GM23248 (cell line): Measurements from ENCODE around the gene TOR1B. TPM values are rescaled to one million over a fixed set of nuclear protein-coding genes. Genes with fewer than 3 reads are reported as not detected.

Experiments used
- DNase-seq: peaks from one replicate; pipeline ENCODE4 v3.0.0-alpha.2; 2015
- H2AFZ ChIP-seq: fragments of 200-600 bp; sonication (generic); 2 replicates; pipeline ENCODE4 v1.6.1; 2016; ENCODE audit warnings: antibody characterized with exemption
- H3F3A ChIP-seq: fragments of 200-600 bp; sonication (generic); 2 replicates; pipeline ENCODE4 v1.6.1; 2016; ENCODE audit warnings: mild to moderate bottlenecking, antibody characterized with exemption, mixed run types; ENCODE audit not compliant: insufficient read depth
- H3K27ac ChIP-seq: fragments of 200-600 bp; sonication (generic); 2 replicates; pipeline ENCODE4 v1.5.1; 2016; ENCODE audit warnings: mild to moderate bottlenecking
- H3K27me3 ChIP-seq: fragments of 200-600 bp; sonication (generic); replicated peaks from 2 replicates; pipeline ENCODE4 v1.6.1; 2016; ENCODE audit warnings: mild to moderate bottlenecking; ENCODE audit not compliant: insufficient read depth
- H3K36me3 ChIP-seq: fragments of 200-600 bp; sonication (generic); 2 replicates; pipeline ENCODE4 v1.6.1; 2016; ENCODE audit warnings: low read depth, mild to moderate bottlenecking
- H3K4me1 ChIP-seq: fragments of 200-600 bp; sonication (generic); 2 replicates; pipeline ENCODE4 v1.6.1; 2016; ENCODE audit warnings: mild to moderate bottlenecking; ENCODE audit not compliant: insufficient read depth
- H3K4me2 ChIP-seq: fragments of 200-600 bp; sonication (generic); one replicate; pipeline ENCODE4 v1.6.1; 2016; ENCODE audit warnings: mild to moderate bottlenecking; ENCODE audit not compliant: unreplicated experiment
- H3K4me3 ChIP-seq: fragments of 200-600 bp; sonication (generic); 2 replicates; pipeline ENCODE4 v1.5.1; 2016; ENCODE audit warnings: mild to moderate bottlenecking
- H3K79me2 ChIP-seq: fragments of 200-600 bp; sonication (generic); 2 replicates; pipeline ENCODE4 v1.6.1; 2016; ENCODE audit warnings: mild to moderate bottlenecking; ENCODE audit not compliant: insufficient read depth
- H3K9ac ChIP-seq: fragments of 200-600 bp; sonication (generic); 2 replicates; pipeline ENCODE4 v1.6.1; 2016; ENCODE audit warnings: mild to moderate bottlenecking
- H3K9me2 ChIP-seq: fragments of 200-600 bp; sonication (generic); 2 replicates; pipeline ENCODE4 v1.6.1; 2016; ENCODE audit warnings: mixed run types, mild to moderate bottlenecking, moderate library complexity; ENCODE audit not compliant: insufficient read depth
- H3K9me3 ChIP-seq: fragments of 200-600 bp; sonication (generic); one replicate; pipeline ENCODE4 v1.6.1; 2017; ENCODE audit warnings: low read depth
- H4K20me1 ChIP-seq: fragments of 200-600 bp; sonication (generic); 2 replicates; pipeline ENCODE4 v1.6.0; 2016; ENCODE audit not compliant: insufficient read depth
- EZH2 ChIP-seq: fragments of 200-600 bp; sonication (generic); IDR thresholded peaks from 2 replicates; pipeline ENCODE4 v1.6.1; 2018; ENCODE audit warnings: antibody characterized with exemption, mild to moderate bottlenecking; ENCODE audit not compliant: insufficient read depth, poor library complexity, severe bottlenecking
- EZH2phosphoT487 ChIP-seq: fragments of 200-600 bp; sonication (generic); IDR thresholded peaks from 2 replicates; pipeline ENCODE4 v1.6.1; 2018; ENCODE audit warnings: antibody characterized with exemption, moderate library complexity, mild to moderate bottlenecking, low read depth; ENCODE audit not compliant: insufficient read depth
- WGBS, 2 experiments: methylation state at CpG; one replicate each; pipeline ENCODE4 v1.1.6; 2015 to 2017; ENCODE audit warnings: low lambda C conversion rate in 2 of 2, low coverage in 1 of 2; ENCODE audit errors: missing lambda C conversion rate in 2 of 2; 5-methylcytosine and 5-hydroxymethylcytosine counted together
- in situ Hi-C: fragments of 300-500 bp; cut with MboI; formaldehyde crosslinking; loops from 2 replicates; pipeline ENCODE4 v1.15.0; 2020
- polyA plus RNA-seq: library from polyadenylated mRNA; unstranded; fragments of >200 nt; fragmentation: Nextera tagmentation; extraction: Ambion mirVana; gene quantifications from 2 replicates; pipeline ENCODE4 v1.2.1, GENCODE V29; 2016
- total RNA-seq: library from RNA; depleted of rRNA; stranded (reverse); fragments of >200 nt; shearing (Covaris generic); gene quantifications from 2 replicates; pipeline ENCODE4 v1.2.3, GENCODE V29; 2014

Gene TOR1B
- total and polyA plus RNA-seq, 2 experiments from 2014 or later = 34.5 to 55.1 TPM

DNA sequence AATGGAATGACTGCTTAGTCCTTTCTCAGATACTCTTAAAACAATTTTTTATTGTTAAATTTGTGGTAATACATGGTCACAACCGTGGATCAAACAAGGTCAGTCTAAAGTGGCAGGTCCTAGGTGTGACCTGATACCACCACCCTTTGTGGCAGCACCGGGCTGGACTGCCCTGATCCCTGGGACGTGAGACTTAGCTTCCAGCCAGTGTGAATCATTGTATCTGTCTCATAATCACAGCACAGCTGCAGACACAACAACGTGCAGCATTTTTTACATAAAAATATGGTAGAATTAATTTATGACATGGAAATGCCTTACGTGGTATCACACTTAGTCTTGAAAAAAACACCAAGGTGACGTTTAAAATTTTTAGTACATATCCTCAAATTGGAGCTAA is 7.8 kb downstream of the TOR1B start:
- Histone ChIP-seq H3K27ac (0 out of 2 replicates have a peak overlapping the region, but pooled peaks have one; percentile 22), H3K4me1 (no peaks in the 10 kb centered on the region), H3K79me2 (peaks cover 17% of the 10 kb centered on the region), H3K4me3 (no peak overlapping the region), H3K9me3 (no peaks in the 10 kb centered on the region), H4K20me1 (no peaks in the 10 kb centered on the region), H3F3A (peaks cover 24% of the 10 kb centered on the region), H2AFZ (no peak overlapping the region), H3K9ac (no peak overlapping the region), H3K4me2 (no peak overlapping the region), H3K27me3 (no peaks in the 10 kb centered on the region), H3K9me2 (no peaks in the 10 kb centered on the region), H3K36me3 (no peaks in the 10 kb centered on the region; the same call in 1 of the 2 replicates)
- WGBS, 2 experiments = 59 to 61% methylated on average over 6 of the region's 6 CpGs
- no peak for TF ChIP-seq EZH2phosphoT487
- no peak for TF ChIP-seq EZH2
- DNase-seq = peak; percentile 29
- in situ Hi-C loops = no loop called here

DNA sequence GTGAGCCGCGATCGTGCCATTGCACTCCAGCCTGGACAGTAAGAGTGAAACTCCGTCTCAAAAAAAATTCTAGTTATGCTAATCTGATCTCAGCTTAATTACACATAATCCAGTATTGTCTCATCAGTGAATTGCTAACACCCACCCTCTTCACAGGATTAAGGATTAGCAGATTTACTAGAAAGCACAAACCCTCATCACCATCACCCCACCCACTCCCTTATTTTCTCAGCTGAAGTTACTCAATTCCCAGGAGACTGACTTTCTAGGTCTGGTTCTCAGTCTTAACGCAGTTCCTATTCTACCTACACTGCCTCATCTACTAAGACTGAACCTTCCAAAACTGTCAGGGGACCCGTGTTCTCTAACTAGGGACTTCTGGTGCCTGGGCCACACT is 9.0 kb downstream of the TOR1B start:
- in situ Hi-C loops = no loop called here
- TF ChIP-seq EZH2 (no peak), EZH2phosphoT487 (no peak)
- Histone ChIP-seq H3K36me3 (peaks cover 9% of the 10 kb centered on the region; the same call in 1 of the 2 replicates), H3K9me2 (no peaks in the 10 kb centered on the region), H4K20me1 (no peaks in the 10 kb centered on the region), H3K27ac (no peak overlapping the region), H2AFZ (no peak overlapping the region), H3K9ac (no peak overlapping the region), H3K4me3 (no peak overlapping the region), H3K27me3 (no peaks in the 10 kb centered on the region), H3K4me1 (no peaks in the 10 kb centered on the region), H3K9me3 (no peaks in the 10 kb centered on the region), H3F3A (peaks cover 29% of the 10 kb centered on the region), H3K4me2 (no peak overlapping the region), H3K79me2 (peaks cover 6% of the 10 kb centered on the region; the same call in 1 of the 2 replicates)
- DNase-seq = peak; percentile 51
- 87% methylated on average over 6 of the region's 6 CpGs for WGBS, 2 experiments

DNA sequence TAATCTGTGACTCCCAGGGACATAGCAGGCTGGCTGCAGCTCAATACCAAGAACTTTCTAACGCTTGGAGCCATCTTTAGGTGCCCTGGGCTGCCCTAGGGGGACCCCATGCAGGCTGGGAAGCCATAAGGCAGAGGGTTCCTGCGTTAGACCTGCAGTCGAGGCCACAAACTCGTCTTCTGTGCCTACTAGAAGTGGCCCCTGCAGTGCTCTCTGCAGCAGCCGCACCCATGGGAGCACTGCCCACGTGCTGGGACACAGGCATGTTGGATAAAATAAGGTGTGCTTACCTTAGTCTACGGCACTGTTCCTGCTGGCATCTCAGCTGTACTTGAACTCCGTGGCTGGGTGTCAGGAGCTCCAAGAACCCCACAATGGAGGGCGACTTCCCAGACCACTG is 9.4 kb downstream of the TOR1B start:
- no peaks in the 10 kb centered on the region for H3K27me3 ChIP-seq
- H3K27ac ChIP-seq = no peak overlapping the region
- H3K9me2 ChIP-seq = no peaks in the 10 kb centered on the region
- no peaks in the 10 kb centered on the region for H4K20me1 ChIP-seq
- 63 to 69% methylated on average over 9 of the region's 9 CpGs for WGBS, 2 experiments
- H3F3A ChIP-seq = peaks cover 29% of the 10 kb centered on the region
- no peaks in the 10 kb centered on the region for H3K4me1 ChIP-seq
- no peak for DNase-seq
- H2AFZ ChIP-seq = no peak overlapping the region
- TF ChIP-seq EZH2 = no peak
- TF ChIP-seq EZH2phosphoT487 = no peak
- in situ Hi-C loops = no loop called here
- no peaks in the 10 kb centered on the region for H3K9me3 ChIP-seq
- H3K79me2 ChIP-seq = 0 out of 2 replicates have a peak, but pooled peaks cover 1% of the 10 kb centered on the region
- H3K4me3 ChIP-seq = no peak overlapping the region
- H3K36me3 ChIP-seq = peaks cover 13% of the 10 kb centered on the region; the same call in 1 of the 2 replicates
- H3K4me2 ChIP-seq = no peak overlapping the region
- H3K9ac ChIP-seq = no peak overlapping the region

DNA sequence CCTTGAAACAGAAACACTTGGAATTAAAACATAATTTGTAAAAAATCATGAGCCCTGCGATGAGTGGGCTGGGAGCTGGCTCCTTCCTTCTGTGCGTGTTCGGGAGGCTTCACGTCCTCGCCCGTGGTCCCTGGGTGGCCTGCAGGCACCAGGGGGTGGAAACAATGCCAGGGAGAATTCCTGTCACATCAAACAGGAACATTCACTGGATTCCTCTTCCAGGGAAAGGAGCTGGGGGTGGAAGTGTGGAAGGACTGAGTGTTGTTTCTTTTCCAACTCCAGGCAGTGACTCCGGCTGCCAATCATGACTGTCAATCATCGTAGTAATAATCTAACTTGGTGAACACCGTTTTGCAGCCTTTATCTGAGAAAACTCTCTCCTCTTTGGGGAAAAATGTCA is 10.7 kb downstream of the TOR1B start:
- in situ Hi-C loops = no loop called here
- H3K27ac ChIP-seq = no peak overlapping the region
- no peak overlapping the region for H3K4me3 ChIP-seq
- peaks cover 29% of the 10 kb centered on the region for H3F3A ChIP-seq
- H3K4me1 ChIP-seq = no peaks in the 10 kb centered on the region
- no peak overlapping the region for H2AFZ ChIP-seq
- 68 to 75% methylated on average over 9 of the region's 9 CpGs for whole genome bisulfite sequencing, 2 experiments
- no peak overlapping the region for H3K9ac ChIP-seq
- DNase-seq = no peak
- H3K4me2 ChIP-seq = no peak overlapping the region
- H3K79me2 ChIP-seq = no peaks in the 10 kb centered on the region
- H3K9me3 ChIP-seq = no peaks in the 10 kb centered on the region
- H4K20me1 ChIP-seq = no peaks in the 10 kb centered on the region
- TF ChIP-seq EZH2 (no peak), EZH2phosphoT487 (no peak)
- no peaks in the 10 kb centered on the region for H3K27me3 ChIP-seq
- H3K36me3 ChIP-seq = peaks cover 24% of the 10 kb centered on the region; the same call in 1 of the 2 replicates
- H3K9me2 ChIP-seq = no peaks in the 10 kb centered on the region
